ENCODE data around the gene PLPP1. TPM values are rescaled to one million over a fixed set of nuclear protein-coding genes. Genes with fewer than 3 reads are reported as not detected.

The PLPP1 gene
- total and polyA plus RNA-seq, 4 donors = 51.8 to 84.6 (median 59.1) TPM

DNA sequence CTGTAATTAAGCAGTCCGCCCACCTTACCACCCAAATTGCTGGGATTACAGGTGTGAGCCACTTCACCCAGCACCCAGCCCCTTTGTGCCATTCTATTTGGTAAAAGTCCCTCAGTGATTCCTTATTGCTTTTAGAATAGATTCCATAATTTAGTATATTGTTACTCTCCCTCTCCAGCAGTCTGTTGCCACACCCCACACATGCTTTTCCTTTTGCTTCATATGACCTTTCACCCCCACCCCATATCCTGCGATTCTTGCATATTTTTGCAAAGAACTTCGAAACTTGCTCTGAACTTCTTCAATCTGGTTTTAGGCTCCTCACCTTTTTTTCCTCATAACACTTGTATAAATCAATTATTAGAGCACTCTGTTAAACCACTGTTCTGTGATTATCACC lies 126.8 kb downstream of the PLPP1 start:
- no peak overlapping the region for H3K4me3 ChIP-seq (ENCODE audit: low read depth, low read length)
- WGBS (ENCODE audit: insufficient coverage) = 81% methylated on average over 2 of the region's 3 CpGs
- H3K36me3 ChIP-seq (ENCODE audit: control insufficient read depth, insufficient read depth, low read length) = peaks cover 3% of the 10 kb centered on the region
- no peaks in the 10 kb centered on the region for H3K4me1 ChIP-seq (ENCODE audit: control insufficient read depth, insufficient read depth, low read length)
- no peaks in the 10 kb centered on the region for H3K9me3 ChIP-seq (ENCODE audit: control insufficient read depth, insufficient read depth, low read length)
- H3K27me3 ChIP-seq (ENCODE audit: control insufficient read depth, insufficient read depth, low read length) = no peaks in the 10 kb centered on the region
- no peak for DNase-seq (ENCODE audit: low read depth in 4 of 6, low spot score in 6 of 6)
- H3K27ac ChIP-seq (ENCODE audit: low read depth, low read length) = no peak overlapping the region

DNA sequence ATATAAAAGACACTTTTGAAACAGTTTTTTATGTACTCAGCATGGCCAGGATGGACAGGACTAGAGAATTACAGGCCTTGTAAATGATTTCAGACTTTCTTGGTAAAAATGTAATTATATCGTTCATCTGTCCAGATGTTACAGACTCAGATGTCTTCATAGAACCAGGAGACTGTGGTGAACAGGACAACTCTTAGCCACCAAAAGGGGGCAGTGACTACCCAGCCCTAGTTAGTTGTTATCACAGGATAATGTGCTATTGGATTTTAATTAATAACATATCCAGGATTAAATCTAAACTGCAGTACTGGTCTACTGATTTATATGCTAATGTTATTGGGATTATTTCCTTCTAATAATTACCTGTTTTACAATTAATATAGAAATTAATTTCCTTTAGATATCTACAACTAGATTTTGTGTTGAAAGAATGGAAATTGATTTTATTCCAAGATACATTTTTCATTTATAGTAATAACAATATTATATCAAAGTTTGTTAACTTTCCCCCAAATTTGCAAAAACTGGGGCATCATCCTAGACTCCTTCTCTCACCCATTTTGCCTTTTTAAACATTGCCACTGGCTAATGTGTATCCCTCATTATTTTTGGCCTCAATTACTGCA lies 127.6 kb downstream of the PLPP1 start:
- no peaks in the 10 kb centered on the region for H3K4me1 ChIP-seq (ENCODE audit: control insufficient read depth, insufficient read depth, low read length)
- no peak overlapping the region for H3K27ac ChIP-seq (ENCODE audit: low read depth, low read length)
- H3K4me3 ChIP-seq (ENCODE audit: low read depth, low read length) = no peak overlapping the region
- no peaks in the 10 kb centered on the region for H3K9me3 ChIP-seq (ENCODE audit: control insufficient read depth, insufficient read depth, low read length)
- DNase-seq (ENCODE audit: low read depth in 4 of 6, low spot score in 6 of 6) = peak in 2 of 6 donors; percentile 32 to 38
- WGBS (ENCODE audit: insufficient coverage) = no CpG with 5 or more reads among the region's 1 CpG
- peaks cover 3% of the 10 kb centered on the region for H3K36me3 ChIP-seq (ENCODE audit: control insufficient read depth, insufficient read depth, low read length)
- H3K27me3 ChIP-seq (ENCODE audit: control insufficient read depth, insufficient read depth, low read length) = no peaks in the 10 kb centered on the region

DNA sequence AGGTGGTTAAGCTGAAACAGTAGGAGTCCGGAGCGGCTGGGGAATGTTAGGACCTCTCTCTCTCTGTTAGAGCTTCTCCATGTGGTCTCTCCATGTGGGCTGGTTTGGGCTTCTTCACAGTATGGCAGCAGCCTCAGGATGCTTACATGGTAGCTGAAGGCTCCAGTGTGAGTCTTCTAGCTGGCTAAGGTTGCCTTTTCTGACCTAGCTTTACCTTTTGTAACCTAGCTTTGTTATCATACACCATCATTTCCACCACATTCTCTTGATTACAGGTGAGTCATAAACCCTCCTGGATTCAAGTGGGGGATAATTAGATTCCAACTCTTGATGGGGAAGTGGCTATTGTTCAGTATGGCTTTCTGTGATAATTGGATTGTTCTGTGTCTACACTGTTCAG lies 128.5 kb downstream of the PLPP1 start:
- Histone ChIP-seq H3K36me3 (ENCODE audit: control insufficient read depth, insufficient read depth, low read length) (peaks cover 3% of the 10 kb centered on the region), H3K27me3 (ENCODE audit: control insufficient read depth, insufficient read depth, low read length) (no peaks in the 10 kb centered on the region), H3K4me3 (ENCODE audit: low read depth, low read length) (no peak overlapping the region), H3K4me1 (ENCODE audit: control insufficient read depth, insufficient read depth, low read length) (no peaks in the 10 kb centered on the region), H3K27ac (ENCODE audit: low read depth, low read length) (no peak overlapping the region), H3K9me3 (ENCODE audit: control insufficient read depth, insufficient read depth, low read length) (no peaks in the 10 kb centered on the region)
- 89% methylated on average over 2 of the region's 2 CpGs for WGBS (ENCODE audit: insufficient coverage)
- DNase-seq (ENCODE audit: low read depth in 4 of 6, low spot score in 6 of 6) = no peak

DNA sequence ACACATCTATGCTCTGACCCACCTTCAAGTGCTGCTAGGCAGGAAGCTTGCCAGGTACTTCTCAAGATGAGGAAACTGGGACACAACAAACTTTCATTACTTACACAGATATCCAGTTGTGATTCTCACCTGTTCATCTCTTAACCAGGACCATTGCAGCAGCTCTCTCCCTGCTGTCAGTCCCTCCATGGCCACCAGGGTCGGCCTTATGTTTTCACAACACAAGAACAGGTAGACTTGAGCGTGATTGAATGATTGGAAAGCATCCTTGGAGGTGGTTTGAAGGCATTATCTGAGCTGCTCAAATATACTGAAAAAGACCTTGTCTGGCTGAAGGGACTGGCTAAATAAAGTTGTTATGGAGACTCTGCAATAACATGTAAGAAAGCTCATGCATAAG lies 132.6 kb downstream of the PLPP1 start:
- Histone ChIP-seq H3K36me3 (ENCODE audit: control insufficient read depth, insufficient read depth, low read length) (peaks cover 3% of the 10 kb centered on the region), H3K4me3 (ENCODE audit: low read depth, low read length) (no peak overlapping the region), H3K9me3 (ENCODE audit: control insufficient read depth, insufficient read depth, low read length) (no peaks in the 10 kb centered on the region), H3K4me1 (ENCODE audit: control insufficient read depth, insufficient read depth, low read length) (no peaks in the 10 kb centered on the region), H3K27ac (ENCODE audit: low read depth, low read length) (no peak overlapping the region), H3K27me3 (ENCODE audit: control insufficient read depth, insufficient read depth, low read length) (no peaks in the 10 kb centered on the region)
- DNase-seq (ENCODE audit: low read depth in 4 of 6, low spot score in 6 of 6) = no peak
- WGBS (ENCODE audit: insufficient coverage) = 0% methylated on average over 1 of the region's 2 CpGs

DNA sequence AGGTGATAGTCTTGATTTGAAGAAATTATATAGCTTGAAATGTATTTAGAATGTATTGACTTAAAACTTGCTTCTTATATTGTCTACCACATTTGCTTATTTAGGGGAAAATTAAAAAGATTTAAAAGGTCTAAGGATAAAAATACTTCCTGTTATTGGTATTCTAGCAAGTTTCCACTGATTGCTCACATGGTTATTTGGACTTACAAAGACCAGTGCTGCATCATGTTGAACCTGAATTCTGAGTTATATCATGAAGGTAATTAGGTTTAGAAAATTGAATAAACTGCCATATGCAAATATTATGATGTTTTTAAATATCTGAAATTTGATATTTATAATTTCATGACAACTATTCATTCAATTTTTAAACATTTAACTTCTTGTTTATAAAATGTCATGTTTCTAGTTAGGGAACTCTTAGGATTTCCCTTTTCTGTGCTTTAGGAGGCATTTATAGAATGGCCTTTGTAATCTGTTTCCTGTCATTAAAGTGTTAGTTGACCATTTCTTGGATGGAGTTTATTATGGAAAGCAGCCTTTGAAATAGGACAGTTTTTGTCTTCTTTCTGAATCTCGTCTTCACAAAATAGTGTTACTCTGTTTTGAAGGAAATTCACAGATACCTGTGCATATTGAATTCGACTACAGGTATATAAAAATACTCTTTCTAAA lies 141.1 kb downstream of the PLPP1 start:
- no peak for DNase-seq (ENCODE audit: low read depth in 4 of 6, low spot score in 6 of 6)
- no peaks in the 10 kb centered on the region for H3K27me3 ChIP-seq (ENCODE audit: control insufficient read depth, insufficient read depth, low read length)
- H3K4me1 ChIP-seq (ENCODE audit: control insufficient read depth, insufficient read depth, low read length) = no peaks in the 10 kb centered on the region
- no CpG with 5 or more reads among the region's 2 CpGs for WGBS (ENCODE audit: insufficient coverage)
- no peak overlapping the region for H3K4me3 ChIP-seq (ENCODE audit: low read depth, low read length)
- peaks cover 12% of the 10 kb centered on the region for H3K36me3 ChIP-seq (ENCODE audit: control insufficient read depth, insufficient read depth, low read length)
- H3K9me3 ChIP-seq (ENCODE audit: control insufficient read depth, insufficient read depth, low read length) = peaks cover 6% of the 10 kb centered on the region
- H3K27ac ChIP-seq (ENCODE audit: low read depth, low read length) = no peak overlapping the region

DNA sequence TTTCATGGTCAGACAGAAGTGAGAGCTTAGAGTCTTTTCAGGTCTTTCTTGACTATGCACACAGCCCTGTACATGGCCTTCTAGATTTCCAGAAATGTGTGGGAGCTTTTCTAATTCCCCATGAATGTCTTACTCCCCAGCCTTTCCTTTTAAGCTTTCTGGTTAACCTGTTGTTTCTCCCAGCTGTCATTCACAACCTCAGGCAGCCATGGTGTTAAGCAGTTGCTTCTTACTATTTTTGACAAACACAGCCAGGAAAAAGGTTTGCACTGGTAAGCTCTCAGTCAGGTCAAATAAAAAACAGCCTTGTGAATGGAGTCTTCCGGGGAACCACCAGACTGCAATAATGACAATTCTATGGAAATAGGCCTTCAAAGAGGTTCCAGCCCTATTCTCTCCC lies 142.1 kb downstream of the PLPP1 start:
- Histone ChIP-seq H3K4me1 (ENCODE audit: control insufficient read depth, insufficient read depth, low read length) (no peaks in the 10 kb centered on the region), H3K9me3 (ENCODE audit: control insufficient read depth, insufficient read depth, low read length) (peaks cover 6% of the 10 kb centered on the region), H3K36me3 (ENCODE audit: control insufficient read depth, insufficient read depth, low read length) (peaks cover 12% of the 10 kb centered on the region), H3K27ac (ENCODE audit: low read depth, low read length) (no peak overlapping the region), H3K4me3 (ENCODE audit: low read depth, low read length) (no peak overlapping the region), H3K27me3 (ENCODE audit: control insufficient read depth, insufficient read depth, low read length) (no peaks in the 10 kb centered on the region)
- 100% methylated on average over 1 of the region's 1 CpG for WGBS (ENCODE audit: insufficient coverage)
- DNase-seq (ENCODE audit: low read depth in 4 of 6, low spot score in 6 of 6) = no peak

DNA sequence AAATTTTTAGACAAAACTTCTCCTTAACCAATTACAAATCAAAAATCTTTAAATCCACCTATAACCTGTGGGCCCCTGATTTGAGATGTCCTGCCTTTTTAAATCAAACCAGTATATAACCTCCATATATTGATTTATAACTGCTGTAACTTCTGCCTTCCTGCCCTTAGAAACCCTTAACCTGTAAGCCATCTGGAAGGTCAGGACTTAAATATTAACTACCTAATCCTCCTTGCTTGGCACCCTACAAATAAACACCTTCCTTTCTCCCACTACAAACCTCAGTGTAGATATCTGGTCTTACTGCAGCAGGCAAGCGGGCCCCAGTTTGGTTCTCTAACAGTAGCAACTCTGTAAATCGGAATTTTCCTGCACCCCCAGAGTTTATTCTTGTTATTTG lies 143.1 kb downstream of the PLPP1 start:
- H3K9me3 ChIP-seq (ENCODE audit: control insufficient read depth, insufficient read depth, low read length) = peaks cover 6% of the 10 kb centered on the region
- H3K4me3 ChIP-seq (ENCODE audit: low read depth, low read length) = no peak overlapping the region
- WGBS (ENCODE audit: insufficient coverage) = no CpG with 5 or more reads among the region's 2 CpGs
- DNase-seq (ENCODE audit: low read depth in 4 of 6, low spot score in 6 of 6) = no peak
- H3K27ac ChIP-seq (ENCODE audit: low read depth, low read length) = no peak overlapping the region
- peaks cover 12% of the 10 kb centered on the region for H3K36me3 ChIP-seq (ENCODE audit: control insufficient read depth, insufficient read depth, low read length)
- no peaks in the 10 kb centered on the region for H3K4me1 ChIP-seq (ENCODE audit: control insufficient read depth, insufficient read depth, low read length)
- no peaks in the 10 kb centered on the region for H3K27me3 ChIP-seq (ENCODE audit: control insufficient read depth, insufficient read depth, low read length)

DNA sequence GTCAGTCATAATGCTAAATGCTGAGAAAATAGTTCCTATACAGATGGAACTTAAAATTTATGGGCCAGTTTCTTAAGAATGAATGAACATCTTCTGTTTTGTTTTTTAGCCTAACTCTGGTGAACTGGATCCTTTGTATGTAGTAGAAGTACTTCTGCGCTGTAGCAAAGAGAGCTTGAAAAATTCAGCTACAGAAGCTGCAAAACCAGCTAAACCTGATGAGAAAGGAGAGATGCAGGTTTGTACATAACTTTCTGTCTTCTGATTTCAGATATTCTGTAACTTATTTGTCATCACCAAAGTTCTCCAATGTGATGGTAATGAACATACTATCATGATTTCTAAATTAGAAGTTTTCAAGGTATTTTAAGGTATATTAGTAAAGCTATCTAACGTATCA lies 146.9 kb downstream of the PLPP1 start:
- WGBS (ENCODE audit: insufficient coverage) = 100% methylated on average over 1 of the region's 2 CpGs
- peaks cover 10% of the 10 kb centered on the region for H3K36me3 ChIP-seq (ENCODE audit: control insufficient read depth, insufficient read depth, low read length)
- no peak for DNase-seq (ENCODE audit: low read depth in 4 of 6, low spot score in 6 of 6)
- no peak overlapping the region for H3K4me3 ChIP-seq (ENCODE audit: low read depth, low read length)
- H3K27ac ChIP-seq (ENCODE audit: low read depth, low read length) = no peak overlapping the region
- no peaks in the 10 kb centered on the region for H3K27me3 ChIP-seq (ENCODE audit: control insufficient read depth, insufficient read depth, low read length)
- no peaks in the 10 kb centered on the region for H3K4me1 ChIP-seq (ENCODE audit: control insufficient read depth, insufficient read depth, low read length)
- peaks cover 9% of the 10 kb centered on the region for H3K9me3 ChIP-seq (ENCODE audit: control insufficient read depth, insufficient read depth, low read length)

DNA sequence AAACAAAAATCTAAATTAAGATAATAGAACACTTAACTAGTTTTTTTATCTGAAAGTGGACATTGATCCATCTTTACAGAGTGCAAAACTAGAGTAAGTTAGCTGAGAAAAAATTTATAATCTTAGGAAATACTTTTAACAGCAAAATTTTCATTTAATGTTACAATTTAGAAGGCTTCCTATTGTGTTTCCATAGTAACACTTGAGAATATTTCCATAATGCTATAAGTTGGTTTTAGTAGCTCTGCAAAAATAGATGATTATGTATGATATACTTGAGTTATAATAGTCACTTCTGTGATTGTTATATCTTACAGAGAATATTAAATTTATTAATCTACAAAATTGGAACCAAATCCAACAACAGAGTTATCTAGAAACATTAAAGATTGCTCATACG lies 148.4 kb downstream of the PLPP1 start:
- no CpG with 5 or more reads among the region's 1 CpG for WGBS (ENCODE audit: insufficient coverage)
- no peaks in the 10 kb centered on the region for H3K4me1 ChIP-seq (ENCODE audit: control insufficient read depth, insufficient read depth, low read length)
- no peak overlapping the region for H3K4me3 ChIP-seq (ENCODE audit: low read depth, low read length)
- peaks cover 3% of the 10 kb centered on the region for H3K9me3 ChIP-seq (ENCODE audit: control insufficient read depth, insufficient read depth, low read length)
- no peaks in the 10 kb centered on the region for H3K27me3 ChIP-seq (ENCODE audit: control insufficient read depth, insufficient read depth, low read length)
- peak in 1 of 6 donors; percentile 36 for DNase-seq (ENCODE audit: low read depth in 4 of 6, low spot score in 6 of 6)
- H3K27ac ChIP-seq (ENCODE audit: low read depth, low read length) = no peak overlapping the region
- H3K36me3 ChIP-seq (ENCODE audit: control insufficient read depth, insufficient read depth, low read length) = peaks cover 7% of the 10 kb centered on the region

DNA sequence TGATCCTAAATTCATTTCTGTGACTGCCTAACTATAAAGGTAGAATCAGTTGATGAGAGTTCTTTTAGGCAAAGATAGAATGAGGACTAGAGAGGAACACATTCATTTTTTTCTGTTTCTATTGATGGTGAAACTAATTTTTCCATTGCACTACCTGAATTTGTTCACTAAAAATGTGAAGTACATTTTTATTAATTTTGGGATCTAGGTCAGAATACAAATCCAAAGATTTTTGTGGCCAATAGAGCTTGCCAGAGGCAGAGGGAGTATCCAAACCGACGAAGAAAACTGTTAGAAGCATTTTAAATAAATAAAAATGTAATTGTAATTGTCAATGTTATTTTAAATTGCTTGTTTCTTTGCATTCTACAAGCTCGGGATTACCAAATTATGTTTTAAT lies 148.9 kb downstream of the PLPP1 start:
- Histone ChIP-seq H3K36me3 (ENCODE audit: control insufficient read depth, insufficient read depth, low read length) (peaks cover 3% of the 10 kb centered on the region), H3K9me3 (ENCODE audit: control insufficient read depth, insufficient read depth, low read length) (peaks cover 3% of the 10 kb centered on the region), H3K27ac (ENCODE audit: low read depth, low read length) (no peak overlapping the region), H3K4me1 (ENCODE audit: control insufficient read depth, insufficient read depth, low read length) (no peaks in the 10 kb centered on the region), H3K4me3 (ENCODE audit: low read depth, low read length) (no peak overlapping the region), H3K27me3 (ENCODE audit: control insufficient read depth, insufficient read depth, low read length) (no peaks in the 10 kb centered on the region)
- DNase-seq (ENCODE audit: low read depth in 4 of 6, low spot score in 6 of 6) = no peak
- no CpG with 5 or more reads among the region's 3 CpGs for WGBS (ENCODE audit: insufficient coverage)

Measured in spinal cord (tissue), 10 donors.